ENCODE results near the gene GTF3C4. TPM values are rescaled to one million over a fixed set of nuclear protein-coding genes. Genes with fewer than 3 reads are reported as not detected.
"Not testable (repeated sequence)": the region's sequence is repeated elsewhere in the genome, so short reads cannot be mapped to it uniquely, and the experiment has no call there.

Gene GTF3C4
- total and polyA plus RNA-seq, 4 donors: 2.5 to 12.1 (median 5.7) TPM

GRCh38 chr9:132712753-132713152 is 42.5 kb downstream of the GTF3C4 start:
- 79 to 86% methylated on average over 5 of the region's 5 CpGs for WGBS, 2 donors
- intact Hi-C loops (cut with DNase I): no loop called here
- Histone ChIP-seq H3K4me1 (ENCODE audit: control insufficient read depth in 1 of 2, insufficient read depth in 2 of 2, low read length in 2 of 2) (no peaks in the 10 kb centered on the region), H3K27ac (ENCODE audit: low read depth in 1 of 2, low read length in 2 of 2) (no peak overlapping the region), H3K9me3 (ENCODE audit: control insufficient read depth, low read length) (no peaks in the 10 kb centered on the region), H3K4me3 (ENCODE audit: low read length in 2 of 2) (no peak overlapping the region), H3K27me3 (ENCODE audit: control insufficient read depth in 1 of 2, insufficient read depth in 2 of 2, low read length in 1 of 2) (no peaks in the 10 kb centered on the region), H3K36me3 (ENCODE audit: control insufficient read depth in 1 of 2, insufficient read depth in 2 of 2, low read length in 1 of 2) (no peaks in the 10 kb centered on the region)
- DNase-seq (no peak), ATAC-seq (ENCODE audit: low FRiP score) (no peak)

GRCh38 chr9:132716007-132716406 is 45.7 kb downstream of the GTF3C4 start:
- H3K4me1 ChIP-seq (ENCODE audit: control insufficient read depth in 1 of 2, insufficient read depth in 2 of 2, low read length in 2 of 2): no peaks in the 10 kb centered on the region
- 83 to 84% methylated on average over 4 of the region's 4 CpGs for WGBS, 2 donors
- H3K4me3 ChIP-seq (ENCODE audit: low read length in 2 of 2): no peak overlapping the region
- H3K27ac ChIP-seq (ENCODE audit: low read depth in 1 of 2, low read length in 2 of 2): no peak overlapping the region
- no peaks in the 10 kb centered on the region for H3K9me3 ChIP-seq (ENCODE audit: control insufficient read depth, low read length)
- no peaks in the 10 kb centered on the region for H3K27me3 ChIP-seq (ENCODE audit: control insufficient read depth in 1 of 2, insufficient read depth in 2 of 2, low read length in 1 of 2)
- no peaks in the 10 kb centered on the region for H3K36me3 ChIP-seq (ENCODE audit: control insufficient read depth in 1 of 2, insufficient read depth in 2 of 2, low read length in 1 of 2)
- intact Hi-C loops (cut with DNase I): no loop called here
- DNase-seq (no peak), ATAC-seq (ENCODE audit: low FRiP score) (no peak)

- intact Hi-C loops (cut with DNase I): no loop called here
- no peaks in the 10 kb centered on the region for H3K4me1 ChIP-seq (ENCODE audit: control insufficient read depth in 1 of 2, insufficient read depth in 2 of 2, low read length in 2 of 2)
- H3K36me3 ChIP-seq (ENCODE audit: control insufficient read depth in 1 of 2, insufficient read depth in 2 of 2, low read length in 1 of 2): no peaks in the 10 kb centered on the region
- ATAC-seq (ENCODE audit: low FRiP score) (no peak), DNase-seq (no peak)
- H3K9me3 ChIP-seq (ENCODE audit: control insufficient read depth, low read length): no peaks in the 10 kb centered on the region
- WGBS, 2 donors: 56 to 59% methylated on average over 13 of the region's 13 CpGs
- no peak overlapping the region for H3K4me3 ChIP-seq (ENCODE audit: low read length in 2 of 2)
- H3K27ac ChIP-seq (ENCODE audit: low read depth in 1 of 2, low read length in 2 of 2): no peak overlapping the region
- no peaks in the 10 kb centered on the region for H3K27me3 ChIP-seq (ENCODE audit: control insufficient read depth in 1 of 2, insufficient read depth in 2 of 2, low read length in 1 of 2)
These were observed 47.2 kb downstream of the GTF3C4 start for GRCh38 chr9:132717326-132717945.

GRCh38 chr9:132718381-132718928 is 48.2 kb downstream of the GTF3C4 start:
- ATAC-seq (ENCODE audit: low FRiP score); H3K9me3 ChIP-seq (ENCODE audit: control insufficient read depth, low read length); H3K27me3 ChIP-seq (ENCODE audit: control insufficient read depth in 1 of 2, insufficient read depth in 2 of 2, low read length in 1 of 2); DNase-seq; H3K4me1 ChIP-seq (ENCODE audit: control insufficient read depth in 1 of 2, insufficient read depth in 2 of 2, low read length in 2 of 2); intact Hi-C loops (cut with DNase I); H3K36me3 ChIP-seq (ENCODE audit: control insufficient read depth in 1 of 2, insufficient read depth in 2 of 2, low read length in 1 of 2); H3K27ac ChIP-seq (ENCODE audit: low read depth in 1 of 2, low read length in 2 of 2); H3K4me3 ChIP-seq (ENCODE audit: low read length in 2 of 2): not testable (repeated sequence)
- 68 to 69% methylated on average over 8 of the region's 8 CpGs for WGBS, 2 donors

GRCh38 chr9:132721661-132722060 is 51.4 kb downstream of the GTF3C4 start:
- Histone ChIP-seq H3K27ac (ENCODE audit: low read depth in 1 of 2, low read length in 2 of 2) (no peak overlapping the region), H3K27me3 (ENCODE audit: control insufficient read depth in 1 of 2, insufficient read depth in 2 of 2, low read length in 1 of 2) (no peaks in the 10 kb centered on the region), H3K4me1 (ENCODE audit: control insufficient read depth in 1 of 2, insufficient read depth in 2 of 2, low read length in 2 of 2) (no peaks in the 10 kb centered on the region), H3K9me3 (ENCODE audit: control insufficient read depth, low read length) (no peaks in the 10 kb centered on the region), H3K4me3 (ENCODE audit: low read length in 2 of 2) (no peak overlapping the region), H3K36me3 (ENCODE audit: control insufficient read depth in 1 of 2, insufficient read depth in 2 of 2, low read length in 1 of 2) (no peaks in the 10 kb centered on the region)
- DNase-seq (no peak), ATAC-seq (ENCODE audit: low FRiP score) (no peak)
- intact Hi-C loops (cut with DNase I): no loop called here
- 80 to 89% methylated on average over 12 of the region's 12 CpGs for WGBS, 2 donors

- no peak for DNase-seq
- no peak overlapping the region for H3K4me3 ChIP-seq (ENCODE audit: low read length in 2 of 2)
- no peak for ATAC-seq (ENCODE audit: low FRiP score)
- H3K27ac ChIP-seq (ENCODE audit: low read depth in 1 of 2, low read length in 2 of 2): no peak overlapping the region
- no peaks in the 10 kb centered on the region for H3K27me3 ChIP-seq (ENCODE audit: control insufficient read depth in 1 of 2, insufficient read depth in 2 of 2, low read length in 1 of 2)
- H3K36me3 ChIP-seq (ENCODE audit: control insufficient read depth in 1 of 2, insufficient read depth in 2 of 2, low read length in 1 of 2): no peaks in the 10 kb centered on the region
- 85% methylated on average over 16 of the region's 16 CpGs for WGBS, 2 donors
- intact Hi-C loops (cut with DNase I): no loop called here
- no peaks in the 10 kb centered on the region for H3K9me3 ChIP-seq (ENCODE audit: control insufficient read depth, low read length)
- H3K4me1 ChIP-seq (ENCODE audit: control insufficient read depth in 1 of 2, insufficient read depth in 2 of 2, low read length in 2 of 2): no peaks in the 10 kb centered on the region
These were observed 52.4 kb downstream of the GTF3C4 start for GRCh38 chr9:132722564-132723065.

- no peak overlapping the region for H3K27ac ChIP-seq (ENCODE audit: low read depth in 1 of 2, low read length in 2 of 2)
- no peaks in the 10 kb centered on the region for H3K9me3 ChIP-seq (ENCODE audit: control insufficient read depth, low read length)
- ATAC-seq (ENCODE audit: low FRiP score) (no peak), DNase-seq (no peak)
- H3K36me3 ChIP-seq (ENCODE audit: control insufficient read depth in 1 of 2, insufficient read depth in 2 of 2, low read length in 1 of 2): no peaks in the 10 kb centered on the region
- H3K4me3 ChIP-seq (ENCODE audit: low read length in 2 of 2): no peak overlapping the region
- H3K27me3 ChIP-seq (ENCODE audit: control insufficient read depth in 1 of 2, insufficient read depth in 2 of 2, low read length in 1 of 2): no peaks in the 10 kb centered on the region
- no peaks in the 10 kb centered on the region for H3K4me1 ChIP-seq (ENCODE audit: control insufficient read depth in 1 of 2, insufficient read depth in 2 of 2, low read length in 2 of 2)
- WGBS, 2 donors: 72 to 79% methylated on average over 4 of the region's 4 CpGs
- intact Hi-C loops (cut with DNase I): no loop called here
These were observed 53.5 kb downstream of the GTF3C4 start for GRCh38 chr9:132723809-132724208.

GRCh38 chr9:132725306-132725705 is 55.0 kb downstream of the GTF3C4 start:
- Histone ChIP-seq H3K27me3 (ENCODE audit: control insufficient read depth in 1 of 2, insufficient read depth in 2 of 2, low read length in 1 of 2) (no peaks in the 10 kb centered on the region), H3K36me3 (ENCODE audit: control insufficient read depth in 1 of 2, insufficient read depth in 2 of 2, low read length in 1 of 2) (no peaks in the 10 kb centered on the region), H3K9me3 (ENCODE audit: control insufficient read depth, low read length) (no peaks in the 10 kb centered on the region), H3K4me1 (ENCODE audit: control insufficient read depth in 1 of 2, insufficient read depth in 2 of 2, low read length in 2 of 2) (no peaks in the 10 kb centered on the region), H3K27ac (ENCODE audit: low read depth in 1 of 2, low read length in 2 of 2) (no peak overlapping the region), H3K4me3 (ENCODE audit: low read length in 2 of 2) (no peak overlapping the region)
- intact Hi-C loops (cut with DNase I): no loop called here
- DNase-seq: no peak
- no peak for ATAC-seq (ENCODE audit: low FRiP score)
- 91 to 94% methylated on average over 13 of the region's 13 CpGs for WGBS, 2 donors

- ATAC-seq (ENCODE audit: low FRiP score): no peak
- Histone ChIP-seq H3K27me3 (ENCODE audit: control insufficient read depth in 1 of 2, insufficient read depth in 2 of 2, low read length in 1 of 2) (no peaks in the 10 kb centered on the region), H3K4me3 (ENCODE audit: low read length in 2 of 2) (no peak overlapping the region), H3K27ac (ENCODE audit: low read depth in 1 of 2, low read length in 2 of 2) (no peak overlapping the region), H3K9me3 (ENCODE audit: control insufficient read depth, low read length) (no peaks in the 10 kb centered on the region), H3K36me3 (ENCODE audit: control insufficient read depth in 1 of 2, insufficient read depth in 2 of 2, low read length in 1 of 2) (no peaks in the 10 kb centered on the region), H3K4me1 (ENCODE audit: control insufficient read depth in 1 of 2, insufficient read depth in 2 of 2, low read length in 2 of 2) (no peaks in the 10 kb centered on the region)
- intact Hi-C loops (cut with DNase I): no loop called here
- DNase-seq: no peak
- WGBS, 2 donors: 63 to 68% methylated on average over 8 of the region's 8 CpGs
These were observed 56.4 kb downstream of the GTF3C4 start for GRCh38 chr9:132726576-132727130.
